Left lung (tissue), 10 donors: Measurements from ENCODE around the gene ZNF584. TPM values are rescaled to one million over a fixed set of nuclear protein-coding genes. Genes with fewer than 3 reads are reported as not detected.

ENCODE experiments used
- ATAC-seq: fragments of 200-7000 bp; cut with Tn5 transposase; one replicate; pipeline ENCODE4 v1.9.1; 2020; ENCODE audit warnings: moderate library complexity
- DNase-seq, 4 donors: peaks; one replicate each; pipeline ENCODE4 v3.0.0-alpha.2; 2013 to 2020
- H3K27ac ChIP-seq, 2 donors: fragments of 200-600 bp; sonication (generic) in 1 of 2; one replicate each; pipeline versions ENCODE4 v1.5.0 to v1.8.0; 2020 to 2021
- H3K27me3 ChIP-seq, 2 donors: fragments of 200-600 bp; sonication (generic) in 1 of 2; one replicate each; pipeline versions ENCODE4 v1.5.0 to v1.8.0; 2020 to 2021
- H3K36me3 ChIP-seq, 2 donors: fragments of 200-600 bp; sonication (generic) in 1 of 2; one replicate each; pipeline versions ENCODE4 v1.5.0 to v1.8.0; 2020 to 2021
- H3K4me1 ChIP-seq, 2 donors: fragments of 200-600 bp; one replicate each; pipeline ENCODE4 v1.8.0; 2021
- H3K4me3 ChIP-seq, 2 donors: fragments of 200-600 bp; sonication (generic) in 1 of 2; one replicate each; pipeline versions ENCODE4 v1.5.0 to v1.8.0; 2020 to 2021; ENCODE audit warnings: mild to moderate bottlenecking in 1 of 2
- H3K9me3 ChIP-seq, 2 donors: fragments of 200-600 bp; sonication (generic) in 1 of 2; one replicate each; pipeline versions ENCODE4 v1.5.0 to v1.8.0; 2020 to 2021
- CTCF ChIP-seq, 2 donors: fragments of 200-600 bp; sonication (generic) in 1 of 2; IDR thresholded peaks; one replicate each; pipeline versions ENCODE4 v1.5.0 to v1.8.0; 2021; ENCODE audit warnings: antibody characterized with exemption in 2 of 2
- intact Hi-C, 2 donors: fragments of 100-400 bp; cut with DNase I; formaldehyde crosslinking; loops; one replicate each; pipeline versions ENCODE4 v1.11.2 to v1.14.2; 2022
- polyA plus RNA-seq, 6 donors: library from polyadenylated mRNA; unstranded; fragments of 120-200 nt; gene quantifications; one replicate each; pipeline ENCODE4 v1.2.1, GENCODE V29; 2013; ENCODE audit not compliant: insufficient read length in 6 of 6
- total RNA-seq, 2 donors: library from RNA; stranded (reverse); fragmentation: NEBNext Ultra II Directional; extraction: Animal tissue kit (Norgen Biotek cat#: 25700); gene quantifications; one replicate each; pipeline ENCODE4 v1.2.1, GENCODE V29; 2021
- donor health status: DM: no; HTN: yes; CAD: no.
- donor health status: DM: no; HTN: no; CAD: no.

ZNF584 gene
- total and polyA plus RNA-seq, 8 donors, result 7.4 to 12.7 (median 10.0) TPM

- intact Hi-C loops, result no loop called here
- TF ChIP-seq CTCF (IDR thresholded peaks at IDR 0.05), result no peak
- peak overlapping the region; percentile 92 to 96 for H3K27ac ChIP-seq
Observed at GRCh38 chr19:58381460-58382212, 26.8 kb upstream of the ZNF584 start.

GRCh38 chr19:58382997-58383603 lies 25.3 kb upstream of the ZNF584 start:
- ATAC-seq, result no peak
- Histone ChIP-seq H3K4me1 (peaks cover 22 to 48% of the 10 kb centered on the region in 2 donors), H3K36me3 (peaks cover 0 to 2% of the 10 kb centered on the region in 2 donors), H3K27me3 (no peaks in the 10 kb centered on the region), H3K27ac (no peak overlapping the region), H3K4me3 (no peak overlapping the region), H3K9me3 (no peaks in the 10 kb centered on the region)
- TF ChIP-seq CTCF (IDR thresholded peaks at IDR 0.05), result no peak
- intact Hi-C loops, result no loop called here
- DNase-seq, result peak in 1 of 4 donors; percentile 33

More at GRCh38 chr19:58381460-58382212, 26.8 kb upstream of the ZNF584 start:
- H3K4me3 ChIP-seq, result peak overlapping the region; percentile 70 to 83
- peaks cover 17 to 43% of the 10 kb centered on the region in 2 donors for H3K4me1 ChIP-seq
- H3K27me3 ChIP-seq, result no peaks in the 10 kb centered on the region
- DNase-seq (peak in 2 of 4 donors; percentile 36 to 67), ATAC-seq (no peak)
- no peaks in the 10 kb centered on the region for H3K36me3 ChIP-seq
- no peaks in the 10 kb centered on the region for H3K9me3 ChIP-seq

GRCh38 chr19:58385313-58385890 lies 23.0 kb upstream of the ZNF584 start:
- H3K4me3 ChIP-seq, result peak overlapping the region in 1 of 2 donors; percentile 74
- intact Hi-C loops, result no loop called here
- TF ChIP-seq CTCF (IDR thresholded peaks at IDR 0.05), result no peak
- peaks cover 0 to 24% of the 10 kb centered on the region in 2 donors for H3K36me3 ChIP-seq
- no peaks in the 10 kb centered on the region for H3K27me3 ChIP-seq
- no peaks in the 10 kb centered on the region for H3K9me3 ChIP-seq
- ATAC-seq, result no peak
- peak in 1 of 4 donors; percentile 58 for DNase-seq
- H3K27ac ChIP-seq, result peak overlapping the region in 1 of 2 donors; percentile 98
- peaks cover 17 to 59% of the 10 kb centered on the region in 2 donors for H3K4me1 ChIP-seq

- TF ChIP-seq CTCF (IDR thresholded peaks at IDR 0.05), result no peak
- DNase-seq (peak in 1 of 4 donors; percentile 45), ATAC-seq (peak; percentile 24)
- Histone ChIP-seq H3K36me3 (peaks cover 0 to 31% of the 10 kb centered on the region in 2 donors), H3K4me3 (peak overlapping the region; percentile 74 to 78), H3K27ac (peak overlapping the region; percentile 96 to 98), H3K4me1 (peaks cover 16 to 65% of the 10 kb centered on the region in 2 donors), H3K9me3 (no peaks in the 10 kb centered on the region), H3K27me3 (no peaks in the 10 kb centered on the region)
- intact Hi-C loops, result no loop called here
Observed at GRCh38 chr19:58385891-58386575, 22.4 kb upstream of the ZNF584 start.
